Loucy (cell line): Measurements from ENCODE around the gene BTAF1.

Experiments used
- H2AFZ ChIP-seq: fragments of 200-600 bp; sonication (generic); 2 replicates; pipeline ENCODE4 v1.6.0; 2016; ENCODE audit warnings: antibody characterized with exemption, mild to moderate bottlenecking, low read length, moderate library complexity
- H3F3A ChIP-seq: fragments of 200-600 bp; 2 replicates; pipeline ENCODE4 v1.6.0; 2016; ENCODE audit warnings: antibody characterized with exemption, low read depth, mild to moderate bottlenecking
- H3K27me3 ChIP-seq: fragments of 200-600 bp; sonication (generic); 2 replicates; pipeline ENCODE4 v1.6.1; 2014; ENCODE audit warnings: low read length, mild to moderate bottlenecking; ENCODE audit not compliant: insufficient read depth, poor library complexity, severe bottlenecking
- H3K36me3 ChIP-seq: fragments of 200-600 bp; sonication (generic); 2 replicates; pipeline ENCODE4 v1.6.1; 2016; ENCODE audit warnings: low read length; ENCODE audit not compliant: insufficient read depth
- H3K4me1 ChIP-seq: fragments of 200-600 bp; sonication (generic); 2 replicates; pipeline ENCODE4 v1.5.1; 2014; ENCODE audit warnings: low read length, mild to moderate bottlenecking; ENCODE audit not compliant: insufficient read depth, poor library complexity, severe bottlenecking
- H3K4me2 ChIP-seq: fragments of 200-600 bp; sonication (generic); 2 replicates; pipeline ENCODE4 v1.6.0; 2014; ENCODE audit warnings: antibody characterized with exemption, low read length, low read depth, mild to moderate bottlenecking; ENCODE audit not compliant: poor library complexity, severe bottlenecking
- H3K4me3 ChIP-seq: fragments of 200-600 bp; sonication (generic); 2 replicates; pipeline ENCODE4 v1.5.1; 2014; ENCODE audit warnings: low read length, mild to moderate bottlenecking, mixed read lengths; ENCODE audit not compliant: poor library complexity, severe bottlenecking
- H3K79me2 ChIP-seq: fragments of 200-600 bp; sonication (generic); 2 replicates; pipeline ENCODE4 v1.6.1; 2014; ENCODE audit warnings: low read length; ENCODE audit not compliant: insufficient read depth
- H3K9ac ChIP-seq: fragments of 200-600 bp; sonication (generic); 2 replicates; pipeline ENCODE4 v1.6.0; 2014; ENCODE audit warnings: mild to moderate bottlenecking, low read depth, low read length, moderate library complexity; ENCODE audit not compliant: poor library complexity, severe bottlenecking
- H3K9me2 ChIP-seq: fragments of 200-600 bp; sonication (generic); replicated peaks from 2 replicates; pipeline ENCODE4 v1.6.1; 2016; ENCODE audit warnings: low read depth, low read length, mixed read lengths
- H3K9me3 ChIP-seq: fragments of 200-600 bp; sonication (generic); 2 replicates; pipeline ENCODE4 v1.6.1; 2014; ENCODE audit warnings: mild to moderate bottlenecking, antibody characterized with exemption, low read length, low read depth; ENCODE audit not compliant: insufficient read depth
- H4K20me1 ChIP-seq: fragments of 200-600 bp; sonication (generic); 2 replicates; pipeline ENCODE4 v1.6.0; 2014; ENCODE audit warnings: antibody characterized with exemption, low read length, mild to moderate bottlenecking; ENCODE audit not compliant: insufficient read depth, poor library complexity, severe bottlenecking
- CTCF ChIP-seq: fragments of 200-600 bp; sonication (generic); conservative IDR thresholded peaks from 2 replicates; pipeline ENCODE4 v1.5.1; 2014; ENCODE audit warnings: mild to moderate bottlenecking, antibody characterized with exemption, low read length
- EZH2phosphoT487 ChIP-seq: fragments of 200-600 bp; IDR thresholded peaks from 2 replicates; pipeline ENCODE4 v1.6.1; 2018; ENCODE audit warnings: antibody characterized with exemption, mild to moderate bottlenecking, moderate library complexity, borderline replicate concordance

BTAF1 gene

GRCh38 chr10:92062273-92062672 lies 138.7 kb downstream of the BTAF1 start:
- Histone ChIP-seq H3K9ac (no peak overlapping the region), H3K4me2 (no peak overlapping the region), H4K20me1 (no peaks in the 10 kb centered on the region), H3K4me1 (no peaks in the 10 kb centered on the region), H3K9me2 (no peaks in the 10 kb centered on the region), H3K9me3 (no peaks in the 10 kb centered on the region), H2AFZ (no peak overlapping the region), H3K79me2 (no peaks in the 10 kb centered on the region), H3K4me3 (no peak overlapping the region), H3F3A (no peaks in the 10 kb centered on the region), H3K36me3 (no peaks in the 10 kb centered on the region), H3K27me3 (no peaks in the 10 kb centered on the region)
- TF ChIP-seq EZH2phosphoT487 (no peak), CTCF (no peak)

GRCh38 chr10:92064506-92064905 lies 140.9 kb downstream of the BTAF1 start:
- no peak overlapping the region for H3K4me3 ChIP-seq
- H4K20me1 ChIP-seq = no peaks in the 10 kb centered on the region
- no peak overlapping the region for H3K4me2 ChIP-seq
- no peaks in the 10 kb centered on the region for H3F3A ChIP-seq
- TF ChIP-seq EZH2phosphoT487 = no peak
- TF ChIP-seq CTCF = no peak
- no peak overlapping the region for H2AFZ ChIP-seq
- no peaks in the 10 kb centered on the region for H3K9me2 ChIP-seq
- H3K79me2 ChIP-seq = no peaks in the 10 kb centered on the region
- no peaks in the 10 kb centered on the region for H3K4me1 ChIP-seq
- no peaks in the 10 kb centered on the region for H3K9me3 ChIP-seq
- no peaks in the 10 kb centered on the region for H3K36me3 ChIP-seq
- no peak overlapping the region for H3K9ac ChIP-seq
- H3K27me3 ChIP-seq = no peaks in the 10 kb centered on the region

DNA sequence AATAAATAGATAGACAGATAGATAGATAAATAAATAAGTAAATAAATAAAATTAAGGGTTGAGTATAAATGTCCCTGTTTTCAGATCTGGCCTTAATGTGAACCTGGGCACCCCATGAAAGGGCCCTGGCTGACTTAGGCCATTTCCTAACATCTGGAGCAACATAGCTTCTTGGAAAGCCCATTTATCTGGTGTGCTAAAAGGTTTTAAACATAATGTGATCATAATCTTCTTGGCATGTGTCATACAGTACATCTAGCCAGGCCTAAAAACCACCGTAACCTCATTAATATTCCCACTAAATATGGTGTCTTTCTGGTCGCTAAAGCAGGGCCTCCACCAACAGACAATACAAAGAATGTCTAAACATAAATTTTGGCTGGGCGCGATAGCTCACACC lies 142.8 kb downstream of the BTAF1 start:
- H3K27me3 ChIP-seq = no peaks in the 10 kb centered on the region
- H4K20me1 ChIP-seq = no peaks in the 10 kb centered on the region
- no peak overlapping the region for H2AFZ ChIP-seq
- H3K79me2 ChIP-seq = no peaks in the 10 kb centered on the region
- H3K4me1 ChIP-seq = no peaks in the 10 kb centered on the region
- no peak overlapping the region for H3K9ac ChIP-seq
- no peaks in the 10 kb centered on the region for H3K9me2 ChIP-seq
- no peaks in the 10 kb centered on the region for H3F3A ChIP-seq
- no peaks in the 10 kb centered on the region for H3K36me3 ChIP-seq
- no peak overlapping the region for H3K4me3 ChIP-seq
- TF ChIP-seq CTCF (no peak), EZH2phosphoT487 (no peak)
- no peak overlapping the region for H3K4me2 ChIP-seq
- no peaks in the 10 kb centered on the region for H3K9me3 ChIP-seq
